NCI-H82 treated with DMSO at 0.1 percent for 48 hours (cell line): ENCODE data around the gene PKD1.

Experiments
- DNase-seq: peaks from one replicate; lab custom pipeline; 2025; ENCODE audit not compliant: unreplicated experiment; lab: John Stamatoyannopoulos, UW

Gene PKD1

GRCh38 chr16:2090777-2091546 is 44.7 kb downstream of the PKD1 start:
- DNase-seq = no peak

- no peak for DNase-seq
Measured at GRCh38 chr16:2090481-2090776, 45.3 kb downstream of the PKD1 start.

GRCh38 chr16:2089706-2090480 is 45.8 kb downstream of the PKD1 start:
- DNase-seq = no peak

GRCh38 chr16:2088759-2089358 is 46.8 kb downstream of the PKD1 start:
- DNase-seq = no peak

- no peak for DNase-seq
Measured at GRCh38 chr16:2087748-2088631, 47.7 kb downstream of the PKD1 start.

GRCh38 chr16:2086812-2087747 is 48.6 kb downstream of the PKD1 start:
- DNase-seq = no peak

GRCh38 chr16:2086106-2086742 is 49.5 kb downstream of the PKD1 start:
- DNase-seq = no peak

- DNase-seq = no peak
Measured at GRCh38 chr16:2085669-2086068, 50.0 kb downstream of the PKD1 start.

- DNase-seq = no peak
Measured at GRCh38 chr16:2084895-2085625, 50.6 kb downstream of the PKD1 start.

GRCh38 chr16:2083876-2084780 is 51.6 kb downstream of the PKD1 start:
- no peak for DNase-seq

GRCh38 chr16:2083409-2083808 is 52.3 kb downstream of the PKD1 start:
- no peak for DNase-seq

GRCh38 chr16:2082983-2083364 is 52.7 kb downstream of the PKD1 start:
- DNase-seq = no peak

GRCh38 chr16:2082171-2082982 is 53.3 kb downstream of the PKD1 start:
- DNase-seq = no peak

GRCh38 chr16:2081201-2082084 is 54.3 kb downstream of the PKD1 start:
- no peak for DNase-seq

GRCh38 chr16:2079991-2080390 is 55.7 kb downstream of the PKD1 start:
- no peak for DNase-seq

- DNase-seq = no peak
Measured at GRCh38 chr16:2079311-2079800, 56.3 kb downstream of the PKD1 start.
